Progenitor cell of endocrine pancreas (in vitro differentiated cells): ENCODE measurements around the gene MEX3C. TPM values are rescaled to one million over a fixed set of nuclear protein-coding genes. Genes with fewer than 3 reads are reported as not detected.

Source experiments
- DNase-seq: peaks from one replicate; pipeline ENCODE4 v3.0.0; 2021; ENCODE audit warnings: low spot score; ENCODE audit not compliant: unreplicated experiment
- H3K27ac Mint-ChIP-seq: 2 replicates; pipeline ENCODE4 v1.8.0; 2021; ENCODE audit warnings: mild to moderate bottlenecking, moderate library complexity, mixed read lengths
- H3K27me3 Mint-ChIP-seq: 2 replicates; pipeline ENCODE4 v1.8.0; 2021; ENCODE audit warnings: mixed read lengths
- H3K36me3 Mint-ChIP-seq: 2 replicates; pipeline ENCODE4 v1.8.0; 2022; ENCODE audit warnings: mixed read lengths; ENCODE audit not compliant: insufficient read depth
- H3K4me1 Mint-ChIP-seq: 2 replicates; pipeline ENCODE4 v1.8.0; 2021; ENCODE audit warnings: low read depth, mixed read lengths
- H3K4me3 Mint-ChIP-seq: 2 replicates; pipeline ENCODE4 v1.8.0; 2021; ENCODE audit warnings: low read depth, mild to moderate bottlenecking, moderate library complexity, mixed read lengths
- H3K9me3 Mint-ChIP-seq: 2 replicates; pipeline ENCODE4 v1.8.0; 2021; ENCODE audit warnings: low read depth, mixed read lengths
- CTCF ChIP-seq: fragments of 200-600 bp; sonication (generic); IDR thresholded peaks from one replicate; pipeline ENCODE4 v1.5.0; 2021; ENCODE audit warnings: antibody characterized with exemption, mild to moderate bottlenecking; ENCODE audit not compliant: unreplicated experiment
- total RNA-seq: library from RNA; stranded (reverse); gene quantifications from 2 replicates; pipeline ENCODE4 v1.2.1, GENCODE V29; 2021

Gene MEX3C
- total RNA-seq, 1 donor from 2014 or later, result 86.2 TPM

DNA sequence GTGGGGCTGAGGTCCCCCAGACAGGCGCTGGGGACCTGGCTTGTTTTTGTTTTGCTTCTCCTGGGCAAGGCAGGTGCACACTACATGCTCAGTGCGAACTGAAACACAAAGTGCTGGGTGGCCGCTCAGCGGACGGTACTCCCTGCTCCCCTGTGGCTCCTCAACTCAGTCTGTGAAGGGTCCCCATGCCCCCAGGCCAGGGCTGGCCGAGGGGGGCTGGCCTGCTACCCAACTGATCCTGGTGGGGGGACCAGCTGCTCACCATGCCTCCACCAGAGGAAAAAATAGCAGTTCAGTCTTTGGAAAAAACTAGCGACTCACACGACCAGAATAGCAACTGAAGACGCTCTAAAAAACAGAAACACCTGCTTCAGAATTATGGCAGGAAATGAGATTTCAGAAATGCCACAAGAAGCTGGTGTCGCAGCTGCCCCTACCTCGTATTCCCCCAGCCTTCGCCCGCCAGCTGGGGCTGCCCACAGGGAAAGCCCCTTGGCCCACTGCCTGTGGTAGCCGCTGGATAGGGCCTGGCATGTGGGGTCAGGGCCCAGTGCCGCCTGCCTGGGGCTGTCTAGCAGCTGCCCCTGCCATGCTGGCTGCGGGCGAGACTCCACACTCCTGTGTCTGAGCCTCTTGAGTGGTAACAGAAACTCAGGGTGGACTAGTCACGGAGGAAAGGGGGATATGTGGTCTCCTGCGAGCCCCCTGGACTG is 43.7 kb downstream of the MEX3C start:
- H3K27ac Mint-ChIP-seq, result no peak overlapping the region

DNA sequence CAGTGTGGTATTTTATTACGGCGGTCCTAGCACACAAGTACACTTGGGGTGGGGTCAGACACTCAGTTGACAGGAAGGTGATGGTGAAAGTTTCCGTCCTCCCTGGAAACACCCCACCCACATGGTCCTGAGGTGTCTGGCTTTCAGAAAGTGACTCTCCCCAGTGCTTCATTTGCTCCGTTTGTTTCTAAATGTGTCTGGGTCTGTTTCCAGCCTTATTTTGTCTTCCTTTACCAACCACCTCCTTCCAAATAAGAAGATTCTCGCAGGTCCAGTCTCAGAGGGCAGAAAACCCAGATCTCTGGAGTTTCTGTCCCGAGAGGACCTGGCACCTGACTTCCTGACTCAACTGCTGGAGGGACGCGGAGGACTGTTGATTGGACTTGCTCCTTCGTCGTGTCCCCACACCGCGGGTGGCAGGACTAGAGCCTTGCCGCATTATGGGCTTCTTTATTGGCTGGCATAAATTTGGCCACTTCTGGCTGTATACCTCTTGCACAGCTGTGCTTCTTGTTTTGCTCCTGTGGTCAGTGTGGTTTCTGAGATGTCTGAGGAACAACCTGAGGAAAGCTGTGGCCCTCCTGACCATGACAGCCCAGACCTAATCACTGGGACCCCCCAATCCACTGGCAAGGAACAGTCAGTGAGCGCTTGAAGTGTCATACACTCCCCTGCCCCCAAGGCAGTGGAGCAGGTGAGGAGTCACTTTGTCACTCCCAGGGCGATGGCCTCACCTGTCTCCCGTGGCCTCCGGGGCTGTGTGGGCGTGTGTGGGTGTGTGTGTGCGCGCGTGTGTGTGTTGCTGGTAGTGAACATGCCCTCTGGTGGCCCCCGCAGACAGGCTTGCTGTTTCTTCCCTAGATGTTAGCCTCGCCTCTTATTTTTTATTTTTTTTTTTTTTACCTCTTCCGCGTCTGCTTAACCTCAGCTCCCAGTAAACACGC is 45.6 kb downstream of the MEX3C start:
- Mint-ChIP-seq H3K4me1 (no peaks in the 10 kb centered on the region), H3K9me3 (no peaks in the 10 kb centered on the region), H3K4me3 (no peak overlapping the region), H3K27me3 (no peaks in the 10 kb centered on the region), H3K27ac (no peak overlapping the region), H3K36me3 (no peaks in the 10 kb centered on the region)
- TF ChIP-seq CTCF, result no peak
- no peak for DNase-seq

More for the DNA sequence above, 43.7 kb downstream of the MEX3C start:
- no peak for DNase-seq
- Mint-ChIP-seq H3K27me3 (no peaks in the 10 kb centered on the region), H3K4me1 (no peaks in the 10 kb centered on the region), H3K36me3 (no peaks in the 10 kb centered on the region), H3K4me3 (no peak overlapping the region), H3K9me3 (no peaks in the 10 kb centered on the region)
- TF ChIP-seq CTCF, result no peak

GRCh38 chr18:51151185-51151567 is 46.3 kb downstream of the MEX3C start:
- Mint-ChIP-seq H3K4me3 (no peak overlapping the region), H3K4me1 (no peaks in the 10 kb centered on the region), H3K27ac (no peak overlapping the region), H3K9me3 (no peaks in the 10 kb centered on the region), H3K36me3 (no peaks in the 10 kb centered on the region), H3K27me3 (no peaks in the 10 kb centered on the region)
- no peak for DNase-seq
- TF ChIP-seq CTCF, result no peak

DNA sequence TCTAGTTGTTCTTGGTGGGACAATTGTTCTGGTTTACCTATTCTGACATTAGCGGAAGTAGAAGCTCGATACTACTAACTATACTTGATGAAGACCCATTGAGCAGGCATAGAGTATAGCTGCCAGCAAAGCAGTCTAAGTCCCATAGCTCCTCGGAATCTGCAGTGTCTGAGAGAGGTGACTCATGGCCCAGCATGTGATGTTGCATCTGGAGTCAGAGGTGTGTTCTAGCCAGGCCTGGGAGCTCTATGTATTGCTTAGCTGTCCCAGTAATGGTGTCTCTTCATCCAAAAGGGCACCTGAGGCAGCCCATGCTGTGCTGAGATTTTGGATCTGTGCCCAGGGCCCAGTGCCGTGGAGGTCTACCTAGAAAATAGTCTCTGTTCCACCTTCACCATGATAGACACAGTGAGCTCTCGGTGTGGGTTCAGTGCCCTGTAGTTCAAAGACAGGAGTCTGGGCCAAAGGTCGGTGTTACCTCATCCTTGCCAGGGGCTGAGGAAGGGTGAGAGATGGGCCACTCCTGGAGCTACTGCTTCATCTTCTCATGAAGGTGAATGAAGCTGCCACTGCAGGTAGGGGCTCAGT is 47.3 kb downstream of the MEX3C start:
- Mint-ChIP-seq H3K27me3 (no peaks in the 10 kb centered on the region), H3K4me1 (no peaks in the 10 kb centered on the region), H3K36me3 (no peaks in the 10 kb centered on the region), H3K27ac (no peak overlapping the region), H3K9me3 (no peaks in the 10 kb centered on the region), H3K4me3 (no peak overlapping the region)
- no peak for DNase-seq
- TF ChIP-seq CTCF, result no peak

DNA sequence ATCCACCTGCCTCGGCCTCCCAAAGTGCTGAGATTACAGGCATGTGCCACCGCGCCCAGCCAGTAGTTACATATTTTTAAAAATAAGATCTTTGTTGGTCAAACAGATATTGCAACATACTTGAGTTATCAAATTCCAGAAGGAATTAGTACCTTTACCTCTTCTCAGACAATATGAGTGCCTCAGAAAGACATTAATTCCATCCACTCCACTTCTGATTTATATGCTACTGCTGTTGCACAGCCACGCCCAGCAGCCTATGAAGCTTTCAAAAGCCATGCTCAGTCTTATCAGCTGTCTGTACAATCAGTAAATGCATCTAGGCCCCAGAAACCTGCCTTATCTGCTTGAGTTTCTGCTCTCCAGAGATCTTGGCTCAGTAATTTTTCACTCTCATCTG is 47.8 kb downstream of the MEX3C start:
- H3K36me3 Mint-ChIP-seq, result no peaks in the 10 kb centered on the region
- no peak overlapping the region for H3K4me3 Mint-ChIP-seq
- no peak for DNase-seq
- H3K27ac Mint-ChIP-seq, result no peak overlapping the region
- no peaks in the 10 kb centered on the region for H3K9me3 Mint-ChIP-seq
- H3K4me1 Mint-ChIP-seq, result no peaks in the 10 kb centered on the region
- TF ChIP-seq CTCF, result no peak
- H3K27me3 Mint-ChIP-seq, result no peaks in the 10 kb centered on the region
